SK-N-SH treated with all-trans-retinoic acid at 6 μM for 48 hours (cell line): ENCODE data around the gene ALG14.

ENCODE experiments used
- ATAC-seq: fragments of 200-7000 bp; cut with Tn5 transposase; 3 replicates; pipeline ENCODE4 v1.9.1; 2020; ENCODE audit warnings: mild to moderate bottlenecking, moderate library complexity
- ARNTL ChIP-seq: fragments of 450-650 bp; formaldehyde crosslinking; IDR thresholded peaks from 2 replicates; pipeline ENCODE4 v1.5.0; 2020; ENCODE audit warnings: low read depth, mild to moderate bottlenecking, moderate library complexity, borderline replicate concordance
- BACH2 ChIP-seq: fragments of 250-450 bp; sonication (Bioruptor Pico); IDR thresholded peaks from 2 replicates; pipeline ENCODE4 v1.9.0; 2021; ENCODE audit warnings: mild to moderate bottlenecking, borderline replicate concordance
- CREB5 ChIP-seq: fragments of 250-450 bp; sonication (Bioruptor Pico); IDR thresholded peaks from 2 replicates; pipeline ENCODE4 v1.5.1; 2020; ENCODE audit warnings: low read depth, mild to moderate bottlenecking, moderate library complexity
- CSDC2 ChIP-seq: fragments of 250-450 bp; sonication (Bioruptor Pico); IDR thresholded peaks from 2 replicates; pipeline ENCODE4 v1.5.0; 2020; ENCODE audit warnings: mild to moderate bottlenecking, moderate library complexity
- ESRRG ChIP-seq: fragments of 250-450 bp; sonication (Bioruptor Pico); IDR thresholded peaks from 2 replicates; pipeline ENCODE4 v1.6.1; 2021; ENCODE audit warnings: mild to moderate bottlenecking
- GLIS3 ChIP-seq: fragments of 250-450 bp; sonication (Bioruptor Pico); IDR thresholded peaks from 2 replicates; pipeline ENCODE4 v1.5.0; 2020; ENCODE audit warnings: mild to moderate bottlenecking, moderate library complexity
- OSR1 ChIP-seq: fragments of 250-450 bp; sonication (Bioruptor Pico); IDR thresholded peaks from 2 replicates; pipeline ENCODE4 v1.8.0; 2022; ENCODE audit warnings: moderate library complexity, mild to moderate bottlenecking, inconsistent platforms
- PPARA ChIP-seq: fragments of 250-450 bp; sonication (Bioruptor Pico); IDR thresholded peaks from 2 replicates; pipeline ENCODE4 v1.5.0; 2020; ENCODE audit warnings: mild to moderate bottlenecking, borderline replicate concordance
- RARB ChIP-seq: fragments of 250-450 bp; sonication (Bioruptor Pico); IDR thresholded peaks from 2 replicates; pipeline ENCODE4 v1.8.0; 2021; ENCODE audit warnings: mild to moderate bottlenecking, moderate library complexity
- SNAI2 ChIP-seq: fragments of 250-450 bp; sonication (Bioruptor Pico); IDR thresholded peaks from 2 replicates; pipeline ENCODE4 v1.5.0; 2020; ENCODE audit warnings: mild to moderate bottlenecking, moderate library complexity
- TCF4 ChIP-seq: fragments of 250-450 bp; sonication (Bioruptor Pico); IDR thresholded peaks from 2 replicates; pipeline ENCODE4 v1.8.0; 2021; ENCODE audit warnings: mild to moderate bottlenecking, moderate library complexity, borderline replicate concordance
- TSHZ2 ChIP-seq: fragments of 250-450 bp; sonication (Bioruptor Pico); IDR thresholded peaks from 2 replicates; pipeline ENCODE4 v1.5.0; 2020; ENCODE audit warnings: mild to moderate bottlenecking, moderate library complexity
- ZC3H10 ChIP-seq: fragments of 250-450 bp; sonication (Bioruptor Pico); IDR thresholded peaks from 2 replicates; pipeline ENCODE4 v1.5.1; 2021; ENCODE audit warnings: mild to moderate bottlenecking, moderate library complexity
- ZFP3 ChIP-seq: fragments of 250-450 bp; sonication (Bioruptor Pico); IDR thresholded peaks from 2 replicates; pipeline ENCODE4 v1.5.0; 2020; ENCODE audit warnings: mild to moderate bottlenecking, moderate library complexity
- ZFP30 ChIP-seq: fragments of 450-650 bp; formaldehyde crosslinking; IDR thresholded peaks from 2 replicates; pipeline ENCODE4 v1.5.0; 2022; ENCODE audit warnings: mild to moderate bottlenecking, moderate library complexity
- ZNF565 ChIP-seq: fragments of 450-650 bp; formaldehyde crosslinking; conservative IDR thresholded peaks from 2 replicates; pipeline ENCODE4 v1.5.0; 2020; ENCODE audit warnings: low read depth, mild to moderate bottlenecking, moderate library complexity
- ZNF70 ChIP-seq: fragments of 450-650 bp; formaldehyde crosslinking; IDR thresholded peaks from 2 replicates; pipeline ENCODE4 v1.5.0; 2020; ENCODE audit warnings: mild to moderate bottlenecking, moderate library complexity
- ZNF8 ChIP-seq: fragments of 450-650 bp; formaldehyde crosslinking; IDR thresholded peaks from 2 replicates; pipeline ENCODE4 v1.5.0; 2020; ENCODE audit warnings: mild to moderate bottlenecking, moderate library complexity
- TF ChIP-seq, protein P1 (sequence below): fragments of 250-450 bp; sonication (Bioruptor Pico); IDR thresholded peaks from 2 replicates; pipeline ENCODE4 v1.5.1; 2021; ENCODE audit warnings: mild to moderate bottlenecking, moderate library complexity
- TF ChIP-seq, protein P2 (sequence below): fragments of 250-450 bp; sonication (Bioruptor Pico); IDR thresholded peaks from 2 replicates; pipeline ENCODE4 v1.8.0; 2021; ENCODE audit warnings: low read depth, mild to moderate bottlenecking, moderate library complexity, borderline replicate concordance

Gene ALG14

DNA sequence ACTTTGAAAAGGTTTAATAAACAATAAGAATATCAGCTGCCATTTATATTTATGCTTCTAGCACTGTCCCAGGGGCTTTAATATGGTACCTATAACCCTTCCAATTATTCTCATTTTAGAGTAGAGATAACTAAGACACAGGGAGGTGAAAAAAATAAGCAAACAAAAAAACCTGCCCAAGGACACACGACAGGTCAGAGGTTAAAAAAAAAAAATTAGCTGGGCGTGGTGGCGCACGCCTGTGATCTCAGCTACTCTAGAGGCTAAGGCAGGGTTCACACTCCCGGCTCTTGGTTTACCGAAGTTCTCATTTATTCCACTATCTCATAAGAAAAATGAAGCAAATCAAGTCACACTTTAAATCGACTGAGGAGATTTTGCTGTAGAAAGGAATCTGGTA lies 111.2 kb downstream of the ALG14 start:
- ATAC-seq = no peak

GRCh38 chr1:94958081-94958480 lies 114.7 kb downstream of the ALG14 start:
- no peak for TF ChIP-seq ZC3H10
- no peak for TF ChIP-seq ZFP3
- no peak for TF ChIP-seq ZFP30
- no peak for TF ChIP-seq CSDC2 (CRISPR knock-in tag)
- TF ChIP-seq RARB (CRISPR knock-in tag) = no peak
- no peak for ATAC-seq

More for the DNA sequence above, 111.2 kb downstream of the ALG14 start:
- TF ChIP-seq BACH2 (CRISPR knock-in tag) (no peak), OSR1 (CRISPR knock-in tag) (no peak), ZNF70 (CRISPR knock-in tag) (no peak), ZFP30 (no peak), ARNTL (CRISPR knock-in tag) (no peak), PPARA (CRISPR knock-in tag) (no peak), ZFP3 (no peak), CSDC2 (CRISPR knock-in tag) (no peak), ZC3H10 (no peak), ESRRG (CRISPR knock-in tag) (no peak), ZNF8 (CRISPR knock-in tag) (no peak), TCF4 (CRISPR knock-in tag) (no peak)
- TF ChIP-seq, protein P1, sequence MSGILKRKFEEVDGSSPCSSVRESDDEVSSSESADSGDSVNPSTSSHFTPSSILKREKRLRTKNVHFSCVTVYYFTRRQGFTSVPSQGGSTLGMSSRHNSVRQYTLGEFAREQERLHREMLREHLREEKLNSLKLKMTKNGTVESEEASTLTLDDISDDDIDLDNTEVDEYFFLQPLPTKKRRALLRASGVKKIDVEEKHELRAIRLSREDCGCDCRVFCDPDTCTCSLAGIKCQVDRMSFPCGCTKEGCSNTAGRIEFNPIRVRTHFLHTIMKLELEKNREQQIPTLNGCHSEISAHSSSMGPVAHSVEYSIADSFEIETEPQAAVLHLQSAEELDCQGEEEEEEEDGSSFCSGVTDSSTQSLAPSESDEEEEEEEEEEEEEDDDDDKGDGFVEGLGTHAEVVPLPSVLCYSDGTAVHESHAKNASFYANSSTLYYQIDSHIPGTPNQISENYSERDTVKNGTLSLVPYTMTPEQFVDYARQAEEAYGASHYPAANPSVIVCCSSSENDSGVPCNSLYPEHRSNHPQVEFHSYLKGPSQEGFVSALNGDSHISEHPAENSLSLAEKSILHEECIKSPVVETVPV (CRISPR knock-in tag) = no peak
- TF ChIP-seq, protein P2, sequence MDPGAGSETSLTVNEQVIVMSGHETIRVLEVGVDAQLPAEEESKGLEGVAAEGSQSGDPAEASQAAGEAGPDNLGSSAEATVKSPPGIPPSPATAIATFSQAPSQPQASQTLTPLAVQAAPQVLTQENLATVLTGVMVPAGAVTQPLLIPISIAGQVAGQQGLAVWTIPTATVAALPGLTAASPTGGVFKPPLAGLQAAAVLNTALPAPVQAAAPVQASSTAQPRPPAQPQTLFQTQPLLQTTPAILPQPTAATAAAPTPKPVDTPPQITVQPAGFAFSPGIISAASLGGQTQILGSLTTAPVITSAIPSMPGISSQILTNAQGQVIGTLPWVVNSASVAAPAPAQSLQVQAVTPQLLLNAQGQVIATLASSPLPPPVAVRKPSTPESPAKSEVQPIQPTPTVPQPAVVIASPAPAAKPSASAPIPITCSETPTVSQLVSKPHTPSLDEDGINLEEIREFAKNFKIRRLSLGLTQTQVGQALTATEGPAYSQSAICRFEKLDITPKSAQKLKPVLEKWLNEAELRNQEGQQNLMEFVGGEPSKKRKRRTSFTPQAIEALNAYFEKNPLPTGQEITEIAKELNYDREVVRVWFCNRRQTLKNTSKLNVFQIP (CRISPR knock-in tag) = no peak

DNA sequence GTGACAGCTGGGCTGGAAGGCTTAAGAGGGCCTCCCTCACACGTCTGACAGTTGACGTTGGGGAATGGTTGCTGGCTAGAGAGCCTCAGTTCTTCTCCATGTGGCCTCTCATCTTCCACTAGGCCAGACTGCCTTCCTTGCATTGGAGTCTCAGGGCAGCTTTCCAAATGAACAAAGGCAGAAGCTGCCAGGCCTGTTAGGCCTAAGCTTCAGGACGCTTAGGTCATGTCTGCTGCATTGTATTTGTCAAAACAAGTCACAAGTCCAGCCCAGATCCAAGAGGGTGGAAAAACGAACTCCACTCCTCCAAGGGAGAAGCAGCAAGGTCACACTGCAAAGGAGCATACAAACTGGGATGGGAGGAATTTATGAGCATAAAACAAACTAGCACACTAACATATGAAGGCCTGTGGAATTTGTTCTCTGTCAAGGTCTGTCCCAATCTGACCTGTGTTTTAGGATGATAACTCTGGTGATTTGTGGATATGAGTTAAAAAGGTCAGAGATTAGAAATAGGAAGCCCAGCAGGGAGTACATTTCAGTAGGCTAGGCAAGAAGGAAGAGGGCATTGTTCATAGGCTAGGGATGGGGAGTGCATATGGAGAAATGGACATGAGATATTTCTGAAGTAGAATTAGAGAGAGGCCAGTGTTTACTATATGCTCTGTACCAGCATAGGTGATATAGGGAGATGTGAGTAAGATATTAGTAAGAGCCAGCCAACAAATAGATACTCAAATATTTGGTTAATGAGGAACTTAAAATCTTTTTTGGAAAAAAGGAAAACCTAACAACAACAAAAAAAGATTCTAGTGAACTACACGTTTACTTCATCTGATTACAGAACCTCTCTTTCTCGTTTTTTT lies 116.8 kb downstream of the ALG14 start:
- TF ChIP-seq ZNF8 (CRISPR knock-in tag) (no peak), ZFP30 (no peak), CSDC2 (CRISPR knock-in tag) (no peak), ZNF565 (CRISPR knock-in tag) (no peak), GLIS3 (CRISPR knock-in tag) (no peak), BACH2 (CRISPR knock-in tag) (no peak), RARB (CRISPR knock-in tag) (no peak), CREB5 (CRISPR knock-in tag) (no peak), PPARA (CRISPR knock-in tag) (no peak), TSHZ2 (CRISPR knock-in tag) (no peak), ZC3H10 (no peak), SNAI2 (CRISPR knock-in tag) (no peak)
- TF ChIP-seq, protein P2 (CRISPR knock-in tag) = no peak
- no peak for ATAC-seq
